G401 (cell line): ENCODE data around the gene NBAS. TPM values are rescaled to one million over a fixed set of nuclear protein-coding genes. Genes with fewer than 3 reads are reported as not detected.
"Not testable (repeated sequence)": the region's sequence is repeated elsewhere in the genome, so short reads cannot be mapped to it uniquely, and the experiment has no call there.

Source experiments
- DNase-seq: peaks from one replicate; pipeline ENCODE4 v3.0.0-alpha.2; 2015; ENCODE audit warnings: low spot score
- in situ Hi-C: cut with HindIII; loops from 2 replicates; pipeline ENCODE4 v1.10.0; 2016; ENCODE audit warnings: low sequenced_read_pairs, mixed read lengths
- total RNA-seq: library from RNA; depleted of rRNA; stranded (reverse); fragments of >200 nt; shearing (Covaris generic); gene quantifications from 2 replicates; pipeline ENCODE4 v1.2.3, GENCODE V29; 2014

Gene NBAS
- total RNA-seq, 1 experiment from 2014 or later: 45.1 TPM

DNA sequence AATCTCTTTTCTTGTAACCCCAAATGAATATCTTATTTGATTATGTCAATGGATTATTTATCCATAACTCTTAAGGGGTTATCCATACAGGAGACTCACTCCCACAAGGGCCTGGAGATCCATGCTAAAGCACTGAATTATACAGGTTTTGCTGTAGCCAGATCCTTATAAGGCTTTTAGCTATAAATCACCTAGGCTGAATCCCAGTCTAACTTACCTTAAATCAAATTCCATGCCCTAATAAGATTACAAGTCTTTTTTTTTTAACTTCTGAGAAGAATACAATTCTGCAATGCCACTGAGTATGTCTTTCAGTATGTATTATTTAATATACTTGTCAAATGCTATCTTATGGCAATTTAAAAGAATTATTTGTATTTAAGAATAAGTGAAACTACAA is 340.5 kb downstream of the NBAS start:
- DNase-seq: no peak
- in situ Hi-C loops: no loop called here

DNA sequence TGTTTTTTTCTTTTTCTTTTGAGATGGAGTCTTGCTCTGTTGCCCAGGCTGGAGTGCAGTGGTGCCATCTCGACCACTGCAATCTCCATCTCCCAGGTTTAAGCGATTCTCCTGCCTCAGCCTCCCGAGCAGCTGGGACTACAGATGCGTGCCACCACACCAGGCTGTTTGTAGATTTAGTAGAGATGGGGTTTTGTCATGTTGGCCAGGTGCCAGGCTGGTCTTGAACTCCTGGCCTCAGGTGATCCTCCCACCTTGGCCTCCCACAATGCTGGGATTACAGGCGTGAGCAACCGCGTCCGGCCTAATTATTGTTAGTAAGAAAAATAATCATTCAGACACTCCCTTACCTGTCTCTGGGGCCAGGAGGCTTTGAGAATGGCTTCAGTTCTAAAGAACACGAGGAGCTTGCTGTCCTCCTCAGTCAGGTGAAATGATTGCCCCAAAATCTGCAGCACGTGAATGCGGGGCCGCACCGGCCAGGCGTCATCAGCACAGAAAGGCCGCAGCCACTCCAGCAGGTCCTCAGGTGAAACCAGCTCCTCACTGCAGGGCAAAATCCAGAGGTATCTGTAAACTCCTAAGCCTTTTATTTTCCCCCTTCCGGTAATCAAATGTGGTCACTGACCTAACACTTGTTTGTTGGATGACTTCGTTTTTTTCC is 342.6 kb downstream of the NBAS start:
- in situ Hi-C loops: no loop called here
- DNase-seq: no peak

DNA sequence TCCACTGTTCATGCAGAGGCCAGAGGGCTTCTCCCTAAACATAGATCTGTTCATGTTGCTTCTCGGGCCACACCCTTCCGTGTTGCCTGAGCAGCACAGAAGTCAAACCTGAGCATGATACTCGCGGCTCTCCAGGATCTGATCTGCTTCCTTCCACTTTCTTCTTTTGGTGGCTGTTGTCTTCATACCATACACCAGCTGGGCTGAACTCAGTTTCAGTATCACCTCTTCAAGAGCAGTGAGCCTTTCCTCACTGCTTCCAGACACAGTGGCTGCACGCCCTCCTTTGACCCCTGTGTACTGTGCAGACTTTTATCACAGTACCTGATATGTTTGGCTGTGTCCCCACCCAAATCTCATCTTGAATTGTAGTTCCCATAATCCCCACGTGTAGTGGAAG is 348.9 kb downstream of the NBAS start:
- DNase-seq: no peak
- in situ Hi-C loops: no loop called here

GRCh38 chr2:15210542-15210941 is 350.6 kb downstream of the NBAS start:
- in situ Hi-C loops: not testable (repeated sequence)

GRCh38 chr2:15206419-15206818 is 354.7 kb downstream of the NBAS start:
- in situ Hi-C loops: no loop called here
- no peak for DNase-seq

More at GRCh38 chr2:15210542-15210941, 350.6 kb downstream of the NBAS start:
- not testable (repeated sequence) for DNase-seq

- no peak for DNase-seq
- in situ Hi-C loops: no loop called here
Measured at GRCh38 chr2:15205562-15205961, 355.6 kb downstream of the NBAS start.

DNA sequence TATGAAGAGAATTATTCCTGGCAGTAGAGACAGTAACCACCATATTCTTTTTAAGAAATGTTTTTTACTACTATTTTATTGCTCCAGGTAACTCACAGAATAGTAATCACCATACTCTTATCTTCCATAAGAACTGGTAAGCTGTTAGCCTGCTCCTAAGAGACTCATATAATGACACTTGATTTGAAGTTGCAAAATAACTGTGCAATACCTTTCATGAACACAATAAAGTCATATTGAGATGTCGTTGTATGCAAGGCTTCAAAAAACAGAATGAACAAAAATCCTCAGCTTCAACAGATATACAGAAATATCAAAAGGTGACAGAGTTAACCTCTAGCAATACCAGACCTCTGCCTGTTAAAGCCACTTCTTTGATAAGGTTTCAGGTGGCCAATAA is 360.1 kb downstream of the NBAS start:
- no peak for DNase-seq

DNA sequence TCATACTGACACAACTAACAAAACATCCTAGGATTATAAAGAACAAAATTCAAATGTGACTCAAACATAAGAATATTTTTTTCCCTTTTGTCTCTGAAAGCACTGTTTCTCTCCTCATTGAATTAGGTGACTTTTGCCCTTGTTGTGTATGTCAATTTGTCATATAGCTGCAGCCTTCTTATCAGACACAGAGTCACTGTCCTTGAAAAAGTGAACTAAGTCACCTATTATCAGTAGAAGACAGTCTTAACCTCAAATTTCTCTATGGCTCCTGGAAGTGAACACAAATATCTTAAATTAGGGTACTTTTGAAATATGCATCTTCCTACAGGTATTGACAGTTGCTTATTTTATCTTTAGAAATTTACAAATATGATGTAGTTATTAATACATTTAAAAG is 360.6 kb downstream of the NBAS start:
- no peak for DNase-seq
- in situ Hi-C loops: no loop called here

More for the DNA sequence above, 360.1 kb downstream of the NBAS start:
- in situ Hi-C loops: no loop called here

DNA sequence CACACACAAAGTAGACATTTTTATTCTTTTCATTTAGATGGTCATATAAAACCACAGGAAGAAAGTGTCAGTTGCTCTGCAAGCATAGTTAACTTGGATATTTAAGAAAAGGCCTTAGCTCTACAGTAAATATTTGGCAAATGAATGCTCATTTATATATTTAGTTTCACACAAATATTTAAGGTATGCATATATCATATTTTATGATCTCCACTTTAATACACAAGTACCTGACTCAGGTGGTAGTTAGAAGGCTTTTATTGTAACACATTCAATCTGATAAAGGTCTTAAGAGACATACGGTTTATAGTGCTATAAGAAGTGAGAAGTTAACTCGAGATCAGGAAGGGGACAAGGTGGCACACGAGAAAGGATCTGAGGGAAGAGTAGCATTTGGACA is 363.1 kb downstream of the NBAS start:
- DNase-seq: no peak
- in situ Hi-C loops: no loop called here

- DNase-seq: no peak
- in situ Hi-C loops: no loop called here
Measured at GRCh38 chr2:15195813-15196212, 365.3 kb downstream of the NBAS start.

- in situ Hi-C loops: no loop called here
- DNase-seq: no peak
Measured at GRCh38 chr2:15191789-15192188, 369.3 kb downstream of the NBAS start.

- in situ Hi-C loops: no loop called here
- no peak for DNase-seq
Measured at GRCh38 chr2:15189216-15189615, 371.9 kb downstream of the NBAS start.

DNA sequence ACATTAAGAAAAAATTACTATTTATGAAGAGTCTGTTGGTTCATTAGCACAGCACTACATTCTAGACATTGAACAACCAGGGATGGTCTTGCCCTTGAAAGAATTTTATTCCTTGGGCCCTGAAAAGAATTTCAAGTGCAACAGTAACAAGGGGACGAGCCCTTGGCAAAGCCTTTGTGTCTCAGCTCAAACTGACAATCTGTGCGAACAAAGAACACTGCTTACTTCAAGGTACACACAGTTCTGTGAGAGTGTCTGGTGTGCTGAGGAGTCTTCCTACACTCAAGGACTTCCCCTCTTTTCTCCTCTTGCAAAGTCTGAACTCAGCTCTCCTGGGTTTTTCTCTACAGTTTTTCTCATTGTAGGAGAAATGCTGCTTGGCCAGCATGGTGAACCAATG is 373.4 kb downstream of the NBAS start:
- in situ Hi-C loops: no loop called here
- DNase-seq: no peak

- in situ Hi-C loops: no loop called here
Measured at GRCh38 chr2:15186118-15186517, 375.0 kb downstream of the NBAS start.

DNA sequence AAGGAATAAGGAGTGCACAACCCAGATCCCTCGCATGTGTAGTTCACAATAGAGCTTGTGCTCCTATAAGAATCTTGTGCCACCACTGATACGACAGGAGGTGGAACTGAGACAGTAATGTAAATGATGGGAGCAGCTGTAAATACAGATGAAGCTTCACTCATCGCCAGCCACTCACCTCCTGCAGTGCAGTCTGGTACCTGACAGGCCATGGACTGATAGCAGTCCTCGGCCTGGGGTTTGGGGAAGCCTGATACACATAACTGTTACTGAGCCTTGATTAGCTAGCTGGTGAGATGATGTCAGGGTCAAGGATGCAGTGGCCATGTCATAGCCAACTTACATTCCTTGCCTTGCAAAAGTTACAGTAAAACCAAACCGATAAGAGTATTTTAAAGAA is 376.6 kb downstream of the NBAS start:
- no peak for DNase-seq
- in situ Hi-C loops: no loop called here

More at GRCh38 chr2:15186118-15186517, 375.0 kb downstream of the NBAS start:
- DNase-seq: no peak

DNA sequence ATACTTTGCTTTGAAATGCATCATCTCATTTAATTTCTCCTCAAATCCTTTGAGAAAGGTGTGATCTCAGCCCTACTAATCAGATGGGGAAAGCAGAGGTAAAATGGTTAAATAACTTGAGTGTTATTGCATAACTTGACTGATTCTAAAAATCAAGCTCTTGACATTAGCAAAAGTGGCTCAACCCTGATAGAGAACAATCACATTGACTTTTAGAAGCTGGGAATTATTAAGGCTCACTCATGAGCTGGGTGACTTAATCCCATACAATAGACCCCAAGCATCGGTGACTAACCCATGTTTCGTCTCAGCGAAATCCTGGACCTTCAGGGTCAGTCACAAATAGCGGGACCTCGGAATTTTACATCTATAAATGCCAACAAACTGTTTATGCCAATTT is 378.9 kb downstream of the NBAS start:
- in situ Hi-C loops: no loop called here
- DNase-seq: no peak

- in situ Hi-C loops: no loop called here
- DNase-seq: no peak
Measured at GRCh38 chr2:15181092-15181745, 379.9 kb downstream of the NBAS start.

- in situ Hi-C loops: no loop called here
- DNase-seq: no peak
Measured at GRCh38 chr2:15180379-15180778, 380.8 kb downstream of the NBAS start.

- DNase-seq: no peak
- in situ Hi-C loops: no loop called here
Measured at GRCh38 chr2:15178946-15179345, 382.2 kb downstream of the NBAS start.

DNA sequence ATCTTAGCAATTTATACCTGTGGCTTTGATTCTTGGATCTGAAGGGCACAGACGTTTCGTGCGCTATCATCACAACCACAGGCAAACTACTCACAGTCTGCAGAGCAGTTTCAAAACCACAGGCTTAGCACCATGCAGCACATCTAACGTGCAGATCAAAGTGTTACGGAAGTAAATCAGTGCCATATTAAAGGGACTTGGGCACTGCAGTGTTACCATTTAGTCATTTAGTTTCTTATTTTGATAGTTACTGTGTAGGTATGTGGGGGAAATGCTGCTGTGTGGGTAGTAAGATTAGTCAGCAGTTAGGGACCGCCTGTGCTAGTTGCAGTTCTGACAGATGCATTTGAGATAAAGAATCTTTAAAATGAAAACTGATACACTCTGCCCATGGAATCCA is 384.0 kb downstream of the NBAS start:
- in situ Hi-C loops: no loop called here
- DNase-seq: no peak

DNA sequence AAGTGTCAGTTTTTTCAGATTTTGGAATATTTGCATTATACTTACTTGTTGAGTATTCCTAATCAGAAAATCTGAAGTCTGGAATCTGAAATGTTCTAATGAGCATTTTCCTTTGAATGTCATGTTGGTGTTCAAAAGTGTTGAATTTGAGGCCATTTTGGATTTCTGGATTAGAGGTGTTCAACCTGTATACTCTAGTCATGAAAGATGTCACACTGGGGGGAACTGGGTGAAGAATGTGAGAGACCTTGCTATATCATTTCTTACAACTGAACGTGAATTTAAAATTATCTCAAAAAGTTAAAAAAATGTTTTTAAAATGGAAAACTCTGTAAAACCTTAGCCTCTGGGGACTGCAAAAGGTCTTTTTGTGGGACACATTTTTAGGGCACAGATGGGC is 384.5 kb downstream of the NBAS start:
- no peak for DNase-seq
- in situ Hi-C loops: no loop called here
